Measurements from ENCODE around the gene TRAP1.

Gene TRAP1

GRCh38 chr16:3713587-3714242 is 3.6 kb downstream of the TRAP1 start:
- no peak overlapping the region for H3K4me3 ChIP-seq (ENCODE audit: extremely low read depth, insufficient read depth, low read length, poor library complexity, severe bottlenecking)
- H3K27ac ChIP-seq (ENCODE audit: low read depth, low read length, severe bottlenecking) = no peak overlapping the region
- H3K4me1 ChIP-seq (ENCODE audit: control insufficient read depth, insufficient read depth, low read length, poor library complexity, severe bottlenecking) = no peaks in the 10 kb centered on the region
- no peaks in the 10 kb centered on the region for H3K9me3 ChIP-seq (ENCODE audit: control insufficient read depth, low read length)
- H3K36me3 ChIP-seq (ENCODE audit: control insufficient read depth, insufficient read depth, low read length) = peaks cover 17% of the 10 kb centered on the region
- 92 to 96% methylated on average over 14 to 15 of the region's 15 CpGs for WGBS, 2 experiments (ENCODE audit: insufficient coverage in 2 of 2)

- no peaks in the 10 kb centered on the region for H3K4me1 ChIP-seq (ENCODE audit: control insufficient read depth, insufficient read depth, low read length, poor library complexity, severe bottlenecking)
- H3K9me3 ChIP-seq (ENCODE audit: control insufficient read depth, low read length) = no peaks in the 10 kb centered on the region
- WGBS, 2 experiments (ENCODE audit: insufficient coverage in 2 of 2) = 88% methylated on average over 13 to 16 of the region's 16 CpGs
- H3K36me3 ChIP-seq (ENCODE audit: control insufficient read depth, insufficient read depth, low read length) = peaks cover 17% of the 10 kb centered on the region
- H3K27ac ChIP-seq (ENCODE audit: low read depth, low read length, severe bottlenecking) = no peak overlapping the region
- no peak overlapping the region for H3K4me3 ChIP-seq (ENCODE audit: extremely low read depth, insufficient read depth, low read length, poor library complexity, severe bottlenecking)
Measured at GRCh38 chr16:3712861-3713372, 4.4 kb downstream of the TRAP1 start.

- H3K9me3 ChIP-seq (ENCODE audit: control insufficient read depth, low read length) = no peaks in the 10 kb centered on the region
- WGBS, 2 experiments (ENCODE audit: insufficient coverage in 2 of 2) = 91 to 100% methylated on average over 5 of the region's 10 CpGs
- no peak overlapping the region for H3K27ac ChIP-seq (ENCODE audit: low read depth, low read length, severe bottlenecking)
Measured at GRCh38 chr16:3706253-3707012, 10.9 kb downstream of the TRAP1 start.

GRCh38 chr16:3702082-3702481 is 15.2 kb downstream of the TRAP1 start:
- Histone ChIP-seq H3K9me3 (ENCODE audit: control insufficient read depth, low read length) (no peaks in the 10 kb centered on the region), H3K27ac (ENCODE audit: low read depth, low read length, severe bottlenecking) (no peak overlapping the region), H3K4me1 (ENCODE audit: control insufficient read depth, insufficient read depth, low read length, poor library complexity, severe bottlenecking) (no peaks in the 10 kb centered on the region), H3K36me3 (ENCODE audit: control insufficient read depth, insufficient read depth, low read length) (peaks cover 13% of the 10 kb centered on the region), H3K4me3 (ENCODE audit: extremely low read depth, insufficient read depth, low read length, poor library complexity, severe bottlenecking) (no peak overlapping the region)
- WGBS, 2 experiments (ENCODE audit: insufficient coverage in 2 of 2) = 91 to 93% methylated on average over 7 of the region's 7 CpGs

More at GRCh38 chr16:3706253-3707012, 10.9 kb downstream of the TRAP1 start:
- Histone ChIP-seq H3K4me3 (ENCODE audit: extremely low read depth, insufficient read depth, low read length, poor library complexity, severe bottlenecking) (no peak overlapping the region), H3K36me3 (ENCODE audit: control insufficient read depth, insufficient read depth, low read length) (peaks cover 19% of the 10 kb centered on the region), H3K4me1 (ENCODE audit: control insufficient read depth, insufficient read depth, low read length, poor library complexity, severe bottlenecking) (no peaks in the 10 kb centered on the region)

GRCh38 chr16:3701531-3701930 is 15.8 kb downstream of the TRAP1 start:
- H3K36me3 ChIP-seq (ENCODE audit: control insufficient read depth, insufficient read depth, low read length) = peaks cover 13% of the 10 kb centered on the region
- H3K27ac ChIP-seq (ENCODE audit: low read depth, low read length, severe bottlenecking) = no peak overlapping the region
- no peak overlapping the region for H3K4me3 ChIP-seq (ENCODE audit: extremely low read depth, insufficient read depth, low read length, poor library complexity, severe bottlenecking)
- H3K4me1 ChIP-seq (ENCODE audit: control insufficient read depth, insufficient read depth, low read length, poor library complexity, severe bottlenecking) = no peaks in the 10 kb centered on the region
- no peaks in the 10 kb centered on the region for H3K9me3 ChIP-seq (ENCODE audit: control insufficient read depth, low read length)
- WGBS, 2 experiments (ENCODE audit: insufficient coverage in 2 of 2) = 94% methylated on average over 3 of the region's 4 CpGs; no CpG with 5 or more reads in 1 of the 2 experiments

- no peaks in the 10 kb centered on the region for H3K4me1 ChIP-seq (ENCODE audit: control insufficient read depth, insufficient read depth, low read length, poor library complexity, severe bottlenecking)
- no peak overlapping the region for H3K27ac ChIP-seq (ENCODE audit: low read depth, low read length, severe bottlenecking)
- peaks cover 15% of the 10 kb centered on the region for H3K36me3 ChIP-seq (ENCODE audit: control insufficient read depth, insufficient read depth, low read length)
- no peak overlapping the region for H3K4me3 ChIP-seq (ENCODE audit: extremely low read depth, insufficient read depth, low read length, poor library complexity, severe bottlenecking)
- 84 to 98% methylated on average over 3 of the region's 4 CpGs for WGBS, 2 experiments (ENCODE audit: insufficient coverage in 2 of 2)
- H3K9me3 ChIP-seq (ENCODE audit: control insufficient read depth, low read length) = no peaks in the 10 kb centered on the region
Measured at GRCh38 chr16:3698941-3699340, 18.4 kb downstream of the TRAP1 start.

GRCh38 chr16:3696425-3697218 is 20.7 kb downstream of the TRAP1 start:
- H3K4me3 ChIP-seq (ENCODE audit: extremely low read depth, insufficient read depth, low read length, poor library complexity, severe bottlenecking) = no peak overlapping the region
- WGBS, 2 experiments (ENCODE audit: insufficient coverage in 2 of 2) = 95% methylated on average over 9 to 10 of the region's 13 CpGs
- H3K27ac ChIP-seq (ENCODE audit: low read depth, low read length, severe bottlenecking) = no peak overlapping the region

GRCh38 chr16:3695610-3696369 is 21.5 kb downstream of the TRAP1 start:
- Histone ChIP-seq H3K36me3 (ENCODE audit: control insufficient read depth, insufficient read depth, low read length) (peaks cover 13% of the 10 kb centered on the region), H3K9me3 (ENCODE audit: control insufficient read depth, low read length) (no peaks in the 10 kb centered on the region), H3K4me1 (ENCODE audit: control insufficient read depth, insufficient read depth, low read length, poor library complexity, severe bottlenecking) (no peaks in the 10 kb centered on the region), H3K4me3 (ENCODE audit: extremely low read depth, insufficient read depth, low read length, poor library complexity, severe bottlenecking) (no peak overlapping the region), H3K27ac (ENCODE audit: low read depth, low read length, severe bottlenecking) (no peak overlapping the region)
- WGBS, 2 experiments (ENCODE audit: insufficient coverage in 2 of 2) = 88 to 90% methylated on average over 14 to 18 of the region's 19 CpGs

More at GRCh38 chr16:3696425-3697218, 20.7 kb downstream of the TRAP1 start:
- H3K4me1 ChIP-seq (ENCODE audit: control insufficient read depth, insufficient read depth, low read length, poor library complexity, severe bottlenecking) = no peaks in the 10 kb centered on the region
- no peaks in the 10 kb centered on the region for H3K9me3 ChIP-seq (ENCODE audit: control insufficient read depth, low read length)
- peaks cover 10% of the 10 kb centered on the region for H3K36me3 ChIP-seq (ENCODE audit: control insufficient read depth, insufficient read depth, low read length)

GRCh38 chr16:3694051-3694450 is 23.3 kb downstream of the TRAP1 start:
- whole genome bisulfite sequencing, 2 experiments (ENCODE audit: insufficient coverage in 2 of 2) = 93 to 97% methylated on average over 9 of the region's 9 CpGs
- no peaks in the 10 kb centered on the region for H3K9me3 ChIP-seq (ENCODE audit: control insufficient read depth, low read length)
- no peaks in the 10 kb centered on the region for H3K4me1 ChIP-seq (ENCODE audit: control insufficient read depth, insufficient read depth, low read length, poor library complexity, severe bottlenecking)
- H3K36me3 ChIP-seq (ENCODE audit: control insufficient read depth, insufficient read depth, low read length) = peaks cover 20% of the 10 kb centered on the region
- no peak overlapping the region for H3K27ac ChIP-seq (ENCODE audit: low read depth, low read length, severe bottlenecking)
- no peak overlapping the region for H3K4me3 ChIP-seq (ENCODE audit: extremely low read depth, insufficient read depth, low read length, poor library complexity, severe bottlenecking)

GRCh38 chr16:3691761-3692160 is 25.6 kb downstream of the TRAP1 start:
- Histone ChIP-seq H3K9me3 (ENCODE audit: control insufficient read depth, low read length) (no peaks in the 10 kb centered on the region), H3K27ac (ENCODE audit: low read depth, low read length, severe bottlenecking) (no peak overlapping the region), H3K4me3 (ENCODE audit: extremely low read depth, insufficient read depth, low read length, poor library complexity, severe bottlenecking) (no peak overlapping the region), H3K4me1 (ENCODE audit: control insufficient read depth, insufficient read depth, low read length, poor library complexity, severe bottlenecking) (no peaks in the 10 kb centered on the region), H3K36me3 (ENCODE audit: control insufficient read depth, insufficient read depth, low read length) (peaks cover 38% of the 10 kb centered on the region)
- 93 to 98% methylated on average over 8 of the region's 12 CpGs for WGBS, 2 experiments (ENCODE audit: insufficient coverage in 2 of 2)

Data from mesodermal cell (in vitro differentiated cells).